HepG2 (cell line): ENCODE measurements around the gene ACAP2. TPM values are rescaled to one million over a fixed set of nuclear protein-coding genes. Genes with fewer than 3 reads are reported as not detected.

Experiments
- ARNT ChIP-seq: fragments of 450-650 bp; IDR thresholded peaks from 2 replicates; pipeline ENCODE4 v1.6.1; 2017
- CCDC6 ChIP-seq: sonication (generic); formaldehyde crosslinking; IDR thresholded peaks from 2 replicates; pipeline ENCODE4 v1.8.1; 2022; ENCODE audit warnings: mild to moderate bottlenecking, missing genetic modification reagents, moderate library complexity
- CREM ChIP-seq, 2 experiments: sonication (generic) in 1 of 2; formaldehyde crosslinking in 1 of 2; IDR thresholded peaks; 2 replicates each; pipeline versions ENCODE4 v1.4.0 to v1.6.1; 2016 to 2020; ENCODE audit warnings: antibody characterized with exemption in 1 of 2, mild to moderate bottlenecking in 1 of 2, missing genetic modification reagents in 1 of 2
- FOXA1 ChIP-seq, 2 experiments: fragments of 450-650 bp in 1 of 2; sonication (generic) in 1 of 2; formaldehyde crosslinking in 1 of 2; IDR thresholded peaks; 2 replicates each; pipeline versions ENCODE4 v1.4.0 to v1.6.1; 2016 to 2020; ENCODE audit warnings: missing genetic modification reagents in 1 of 2
- GATA4 ChIP-seq: sonication (generic); IDR thresholded peaks from 2 replicates; pipeline ENCODE4 v1.6.1; 2016; ENCODE audit warnings: antibody characterized with exemption, low read depth, borderline replicate concordance
- GATAD1 ChIP-seq: IDR thresholded peaks from 2 replicates; pipeline ENCODE4 v1.6.1; 2016; ENCODE audit warnings: missing genetic modification reagents, missing compliant biosample characterization
- GPN1 ChIP-seq: sonication (generic); formaldehyde crosslinking; IDR thresholded peaks from 2 replicates; pipeline ENCODE4 v1.5.1; 2020; ENCODE audit warnings: missing genetic modification reagents, borderline replicate concordance
- JUNB ChIP-seq: sonication (generic); formaldehyde crosslinking; IDR thresholded peaks from 2 replicates; pipeline ENCODE4 v1.8.0; 2022; ENCODE audit warnings: missing genetic modification reagents, mild to moderate bottlenecking, borderline replicate concordance
- MAFG ChIP-seq: sonication (generic); formaldehyde crosslinking; IDR thresholded peaks from 2 replicates; pipeline ENCODE4 v1.5.1; 2020; ENCODE audit warnings: mild to moderate bottlenecking, missing genetic modification reagents
- MXD1 ChIP-seq: sonication (generic); formaldehyde crosslinking; IDR thresholded peaks from 2 replicates; pipeline ENCODE4 v1.4.0; 2020; ENCODE audit warnings: mild to moderate bottlenecking, missing genetic modification reagents
- NFYB ChIP-seq: sonication (generic); formaldehyde crosslinking; IDR thresholded peaks from 2 replicates; pipeline ENCODE4 v1.4.0; 2020; ENCODE audit warnings: missing genetic modification reagents
- NRL ChIP-seq: sonication (generic); formaldehyde crosslinking; IDR thresholded peaks from 2 replicates; pipeline ENCODE4 v1.5.0; 2020; ENCODE audit warnings: missing genetic modification reagents, mild to moderate bottlenecking, moderate library complexity, borderline replicate concordance
- RCOR2 ChIP-seq: IDR thresholded peaks from 2 replicates; pipeline ENCODE4 v1.6.1; 2016; ENCODE audit warnings: missing biosample characterization, missing genetic modification reagents
- RFXAP ChIP-seq: sonication (generic); formaldehyde crosslinking; IDR thresholded peaks from 2 replicates; pipeline ENCODE4 v1.4.0; 2020; ENCODE audit warnings: missing genetic modification reagents, borderline replicate concordance
- SCMH1 ChIP-seq: sonication (generic); formaldehyde crosslinking; IDR thresholded peaks from 2 replicates; pipeline ENCODE4 v1.9.0; 2021; ENCODE audit warnings: missing genetic modification reagents, mild to moderate bottlenecking, borderline replicate concordance
- TBX3 ChIP-seq: fragments of 450-650 bp; IDR thresholded peaks from 2 replicates; pipeline ENCODE4 v1.6.1; 2017; ENCODE audit warnings: antibody characterized with exemption, mild to moderate bottlenecking, inconsistent platforms, borderline replicate concordance
- TCF7 ChIP-seq: sonication (generic); IDR thresholded peaks from 2 replicates; pipeline ENCODE4 v1.6.1; 2016; ENCODE audit warnings: antibody characterized with exemption, low read depth
- ZBTB4 ChIP-seq: sonication (generic); formaldehyde crosslinking; IDR thresholded peaks from 2 replicates; pipeline ENCODE4 v1.4.0; 2020; ENCODE audit warnings: missing genetic modification reagents, mild to moderate bottlenecking, borderline replicate concordance
- ZFP36L1 ChIP-seq: sonication (generic); formaldehyde crosslinking; IDR thresholded peaks from 2 replicates; pipeline ENCODE4 v1.8.0; 2022; ENCODE audit warnings: mild to moderate bottlenecking, missing genetic modification reagents, moderate library complexity
- ZNF253 ChIP-seq: sonication (generic); formaldehyde crosslinking; IDR thresholded peaks from 2 replicates; pipeline ENCODE4 v1.8.0; 2022; ENCODE audit warnings: mild to moderate bottlenecking, missing genetic modification reagents, borderline replicate concordance
- ZNF326 ChIP-seq: sonication (generic); formaldehyde crosslinking; IDR thresholded peaks from 2 replicates; pipeline ENCODE4 v1.4.0; 2020; ENCODE audit warnings: missing genetic modification reagents, borderline replicate concordance
- ZNF33A ChIP-seq: sonication (generic); formaldehyde crosslinking; IDR thresholded peaks from 2 replicates; pipeline ENCODE4 v1.5.1; 2020; ENCODE audit warnings: missing genetic modification reagents, mild to moderate bottlenecking, moderate library complexity, borderline replicate concordance
- ZNF343 ChIP-seq: sonication (generic); formaldehyde crosslinking; IDR thresholded peaks from 2 replicates; pipeline ENCODE4 v1.4.0; 2020; ENCODE audit warnings: mild to moderate bottlenecking, missing genetic modification reagents
- ZNF546 ChIP-seq: sonication (generic); formaldehyde crosslinking; conservative IDR thresholded peaks from 2 replicates; pipeline ENCODE4 v1.8.1; 2023; ENCODE audit warnings: mild to moderate bottlenecking, missing genetic modification reagents
- ZNF556 ChIP-seq: sonication (generic); formaldehyde crosslinking; IDR thresholded peaks from 2 replicates; pipeline ENCODE4 v1.4.0; 2020; ENCODE audit warnings: mild to moderate bottlenecking, missing genetic modification reagents, borderline replicate concordance
- ZNF639 ChIP-seq: conservative IDR thresholded peaks from 2 replicates; pipeline ENCODE4 v1.6.1; 2018; ENCODE audit warnings: missing genetic modification reagents
- polyA plus RNA-seq, 8 experiments: library from polyadenylated mRNA; depleted of rRNA in 3 of 8; stranded (reverse) in 7 of 8; unstranded in 1 of 8; fragments of >200 nt; fragmentation: Illumina TruSeq in 4 of 8; extraction: Trizol in 4 of 8; gene quantifications; 2 replicates each; pipeline versions ENCODE4 v1.2.1 to v1.2.3, GENCODE V29; 2011 to 2016; ENCODE audit warnings: low read depth in 4 of 8, missing spikeins in 1 of 8, mixed read lengths in 1 of 8; ENCODE audit not compliant: insufficient read depth in 1 of 8
- total RNA-seq, 5 experiments: library from RNA; depleted of rRNA; stranded (reverse); fragments of >200 nt; fragmentation: Illumina TruSeq; extraction: Trizol; gene quantifications; 2 replicates each; pipeline ENCODE4 v1.2.3, GENCODE V29; 2016; ENCODE audit warnings: low read depth in 1 of 5

Gene ACAP2
- total and polyA plus RNA-seq, 2 of the 13 experiments (the other 11 are each of a cell fraction or from before 2014, with no cell fraction given) = 7.3 to 23.9 TPM

GRCh38 chr3:195270079-195270816 lies 172.6 kb downstream of the ACAP2 start (continued):
- TF ChIP-seq SCMH1 (CRISPR knock-in tag) (no peak), ZNF253 (no peak), JUNB (CRISPR knock-in tag) (no peak), ZNF33A (CRISPR knock-in tag) (no peak), NRL (CRISPR knock-in tag) (peak; percentile 65; the same call in 1 of the 2 replicates), TCF7 (no peak), MXD1 (CRISPR knock-in tag) (peak; percentile 83; the same call in 1 of the 2 replicates), GATA4 (no peak), ZBTB4 (CRISPR knock-in tag) (no peak), TBX3 (no peak), ARNT (no peak), MAFG (CRISPR knock-in tag) (no peak), ZNF326 (CRISPR knock-in tag) (no peak), ZNF546 (CRISPR knock-in tag) (no peak), ZNF556 (0 out of 2 replicates have a peak, but pooled peaks have one; percentile 75), CREM (IDR thresholded peaks at IDR 0.05) (no peak), CREM (CRISPR knock-in tag; IDR thresholded peaks at IDR 0.05) (no peak), RCOR2 (no peak), ZNF639 (no peak), ZFP36L1 (CRISPR knock-in tag) (no peak), GATAD1 (CRISPR knock-in tag) (no peak), RFXAP (CRISPR knock-in tag) (no peak), ZNF343 (CRISPR knock-in tag) (0 out of 2 replicates have a peak, but pooled peaks have one; percentile 47), CCDC6 (no peak; the same call in 1 of the 2 replicates), FOXA1 (IDR thresholded peaks at IDR 0.05) (no peak), FOXA1 (CRISPR knock-in tag; IDR thresholded peaks at IDR 0.05) (no peak), NFYB (CRISPR knock-in tag) (no peak), GPN1 (CRISPR knock-in tag) (no peak)
